Measurements from ENCODE around the gene APPBP2. TPM values are rescaled to one million over a fixed set of nuclear protein-coding genes. Genes with fewer than 3 reads are reported as not detected.

APPBP2 gene
- total and polyA plus RNA-seq, 2 of the 8 experiments (the other 6 are each of a cell fraction or from before 2014, with no cell fraction given), result 3.3 to 18.0 TPM

GRCh38 chr17:60406887-60407286 is 119.2 kb downstream of the APPBP2 start:
- Histone ChIP-seq H3K4me1 (replicated peaks in 1 of 4; ENCODE audit: control insufficient read depth in 3 of 4, insufficient read depth in 4 of 4, low read length in 3 of 4) (no peaks in the 10 kb centered on the region), H3K23ac (ENCODE audit: insufficient read length) (no peak overlapping the region), H3K14ac (ENCODE audit: insufficient read length) (no peak overlapping the region), H3K27me3 (replicated peaks in 1 of 4; ENCODE audit: control insufficient read depth in 3 of 4, extremely low read depth in 1 of 4, insufficient read depth in 3 of 4, low read length in 3 of 4) (no peaks in the 10 kb centered on the region), H3K79me1 (ENCODE audit: low read depth, low read length) (no peaks in the 10 kb centered on the region), H2BK12ac (ENCODE audit: low read depth, low read length) (no peak overlapping the region), H3K9me3 (ENCODE audit: insufficient read depth in 2 of 2, low read depth in 1 of 2, low read length in 1 of 2) (peaks cover 0 to 5% of the 10 kb centered on the region in 2 experiments; a peak in 1 of 4 replicates), H4K8ac (ENCODE audit: extremely low read depth, insufficient read depth, low read length) (no peak overlapping the region), H3K9ac (replicated peaks in 1 of 4; ENCODE audit: extremely low read depth in 1 of 4, low read depth in 3 of 4, low read length in 3 of 4) (no peak overlapping the region), H3K4me2 (ENCODE audit: insufficient read depth in 1 of 2, low read depth in 2 of 2, low read length in 2 of 2) (no peak overlapping the region), H4K91ac (replicated peaks; ENCODE audit: insufficient read length, low read length) (no peak overlapping the region), H2AK5ac (ENCODE audit: low read depth, low read length) (no peak overlapping the region), H3K56ac (replicated peaks; ENCODE audit: insufficient read length, low read depth, low read length) (no peak overlapping the region), H3K36me3 (ENCODE audit: control insufficient read depth in 2 of 4, insufficient read depth in 4 of 4, low read length in 3 of 4) (no peaks in the 10 kb centered on the region), H4K20me1 (replicated peaks in 1 of 2; ENCODE audit: control insufficient read depth in 1 of 2, insufficient read depth in 2 of 2, low read length in 2 of 2) (no peaks in the 10 kb centered on the region), H3K23me2 (ENCODE audit: low read depth, low read length) (no peaks in the 10 kb centered on the region), H4K5ac (ENCODE audit: insufficient read length, low read depth, low read length) (no peak overlapping the region), H3K18ac (ENCODE audit: extremely low read depth, low read length) (no peak overlapping the region), H3K4ac (replicated peaks; ENCODE audit: insufficient read length, low read depth, low read length) (no peak overlapping the region), H2BK120ac (replicated peaks; ENCODE audit: low read depth, low read length) (no peak overlapping the region), H3K4me3 (ENCODE audit: extremely low read depth in 1 of 4, insufficient read depth in 2 of 4, low read depth in 3 of 4, low read length in 4 of 4) (no peak overlapping the region), H2BK20ac (ENCODE audit: low read length) (no peak overlapping the region), H3K27ac (ENCODE audit: low read depth, low read length) (no peak overlapping the region), H2BK5ac (ENCODE audit: low read depth, low read length) (no peak overlapping the region), H2BK15ac (ENCODE audit: low read length) (no peak overlapping the region), H3K79me2 (ENCODE audit: control insufficient read depth in 1 of 2, insufficient read depth in 2 of 2, low read length in 2 of 2) (no peaks in the 10 kb centered on the region), H2AFZ (ENCODE audit: low read length) (no peak overlapping the region)
- 87% methylated on average over 3 of the region's 3 CpGs; no CpG with 5 or more reads in 1 of the 2 experiments for WGBS, 2 experiments (ENCODE audit: extremely low coverage in 1 of 2, insufficient coverage in 1 of 2, insufficient read length in 1 of 2, insufficient replicate concordance in 2 of 2, low coverage in 1 of 2, low lambda C conversion rate in 2 of 2, missing lambda C conversion rate in 1 of 2)
- FAIRE-seq (no peak), DNase-seq (ENCODE audit: low read depth in 1 of 2, low spot score in 2 of 2) (no peak)
- CTCF ChIA-PET (ENCODE audit: partially characterized antibody), result interaction anchor here (1.1 to 1.5 kb wide), 7 partner anchors 9 to 266 kb away, joined by 3 to 7 read pairs (median 4); partner anchors contain the start of gene CHCT1
- TF ChIP-seq HDAC6 (IDR thresholded peaks at IDR 0.05; ENCODE audit: low read depth, low read length) (no peak), GABPA (IDR thresholded peaks at IDR 0.05; ENCODE audit: borderline replicate concordance, insufficient read depth, low read length) (no peak)
- POLR2A ChIA-PET (ENCODE audit: partially characterized antibody), result no interaction called here

All from H1 (cell line).